NCI-H1105 treated with DMSO at 0.1 percent for 48 hours (cell line): ENCODE data around the gene DGKG.
A peak's percentile ranks its signal among the peaks of the same experiment; 100 is the strongest.

Experiments used
- DNase-seq: peaks from one replicate; lab custom pipeline; 2025; lab: John Stamatoyannopoulos, UW

Gene DGKG

GRCh38 chr3:186209810-186210752 is 152.0 kb downstream of the DGKG start:
- DNase-seq = peak; percentile 87

GRCh38 chr3:186208296-186208989 is 153.6 kb downstream of the DGKG start:
- DNase-seq = no peak

GRCh38 chr3:186207515-186207914 is 154.5 kb downstream of the DGKG start:
- no peak for DNase-seq

GRCh38 chr3:186200726-186201125 is 161.3 kb downstream of the DGKG start:
- DNase-seq = no peak

GRCh38 chr3:186198442-186198841 is 163.6 kb downstream of the DGKG start:
- no peak for DNase-seq

GRCh38 chr3:186194451-186194811 is 167.6 kb downstream of the DGKG start:
- DNase-seq = no peak

GRCh38 chr3:186193534-186194450 is 168.2 kb downstream of the DGKG start:
- peak; percentile 58 for DNase-seq

GRCh38 chr3:186192823-186193222 is 169.2 kb downstream of the DGKG start:
- no peak for DNase-seq

- DNase-seq = no peak
These were observed 172.5 kb downstream of the DGKG start for GRCh38 chr3:186189492-186189891.

- DNase-seq = no peak
These were observed 174.4 kb downstream of the DGKG start for GRCh38 chr3:186187401-186188275.

- DNase-seq = no peak
These were observed 176.7 kb downstream of the DGKG start for GRCh38 chr3:186185194-186185787.

- no peak for DNase-seq
These were observed 178.0 kb downstream of the DGKG start for GRCh38 chr3:186184021-186184420.

- DNase-seq = peak; percentile 77
These were observed 179.2 kb downstream of the DGKG start for GRCh38 chr3:186182850-186183249.

- DNase-seq = peak; percentile 16
These were observed 180.1 kb downstream of the DGKG start for GRCh38 chr3:186181901-186182300.

- DNase-seq = no peak
These were observed 181.0 kb downstream of the DGKG start for GRCh38 chr3:186180891-186181481.

GRCh38 chr3:186180151-186180550 is 181.9 kb downstream of the DGKG start:
- no peak for DNase-seq

- DNase-seq = no peak
These were observed 183.6 kb downstream of the DGKG start for GRCh38 chr3:186178412-186178811.

GRCh38 chr3:186176373-186176990 is 185.6 kb downstream of the DGKG start:
- DNase-seq = no peak

GRCh38 chr3:186173224-186173815 is 188.7 kb downstream of the DGKG start:
- DNase-seq = no peak
